PFSK-1 (cell line): ENCODE measurements around the gene KIF11.

ENCODE experiments used
- REST ChIP-seq, 2 experiments: IDR thresholded peaks; 2 replicates each; pipeline versions ENCODE4 v1.6.1 to v1.8.0; 2011 to 2012; ENCODE audit warnings: low read depth in 2 of 2, low read length in 2 of 2, control low read depth in 1 of 2, inconsistent platforms in 1 of 2, mild to moderate bottlenecking in 1 of 2, moderate library complexity in 1 of 2; ENCODE audit not compliant: insufficient read depth in 1 of 2
- TAF1 ChIP-seq: IDR thresholded peaks from 2 replicates; pipeline ENCODE4 v1.6.1; 2012; ENCODE audit warnings: low read length, control low read depth, borderline replicate concordance; ENCODE audit not compliant: insufficient read depth

- no peak for TF ChIP-seq TAF1
- TF ChIP-seq REST (IDR thresholded peaks at IDR 0.05; ENCODE audit: insufficient read depth in 1 of 2, low read depth in 2 of 2, low read length in 2 of 2) = no peak
Measured at GRCh38 chr10:92598321-92598720, 5.4 kb downstream of the KIF11 start.
